Measurements from ENCODE around the gene CIROP.

- peak; percentile 28 for TF ChIP-seq CTCF (IDR thresholded peaks at IDR 0.05)
- no peak for TF ChIP-seq EZH2 (IDR thresholded peaks at IDR 0.05; ENCODE audit: borderline replicate concordance, insufficient read depth, low read depth, low read length, poor library complexity, severe bottlenecking)
These were observed 10.7 kb downstream of the CIROP start for GRCh38 chr14:23093991-23094665.
